ENCODE measurements around the gene NUP160. TPM values are rescaled to one million over a fixed set of nuclear protein-coding genes. Genes with fewer than 3 reads are reported as not detected.

Gene NUP160
- polyA plus RNA-seq, 2 of the 4 experiments (the other 2 are of a cell fraction): 34.9 to 70.4 TPM

DNA sequence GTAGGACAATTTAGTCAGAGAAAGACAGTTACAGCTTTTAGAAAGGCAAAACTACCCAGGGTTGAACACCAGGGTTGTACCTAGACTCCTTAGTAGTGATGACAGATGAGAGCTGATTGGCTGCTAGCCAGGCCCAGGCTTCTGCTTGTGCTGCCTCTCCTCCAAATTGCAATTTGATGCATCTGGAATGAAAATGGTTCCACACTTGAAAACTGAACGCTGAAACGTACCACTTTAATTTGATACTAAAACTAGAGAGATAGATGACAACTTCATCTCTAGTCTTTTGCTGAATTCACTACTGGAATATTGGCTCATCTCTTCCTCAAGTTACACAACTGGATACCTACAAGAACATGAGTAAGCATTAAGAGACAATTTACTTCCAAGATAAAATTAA, 61.8 kb downstream of the NUP160 start:
- no peak overlapping the region for H3K4me3 ChIP-seq
- no peak for FAIRE-seq
- no peak overlapping the region for H3K4me2 ChIP-seq
- H3K9me3 ChIP-seq: no peaks in the 10 kb centered on the region
- ATAC-seq: peak in 1 of 2 experiments; percentile 57; a peak in 5 of 6 replicates
- 93% methylated on average over 2 of the region's 2 CpGs for WGBS (ENCODE audit: missing lambda C conversion rate)
- POLR2A ChIA-PET: interaction anchor here (0.6 kb wide), 1 partner anchor 75 kb away, joined by 3 read pairs; no protein-coding TSS in a partner anchor
- no peaks in the 10 kb centered on the region for H3K4me1 ChIP-seq
- TF ChIP-seq EP300 (IDR thresholded peaks at IDR 0.05) (no peak), CEBPB (IDR thresholded peaks at IDR 0.05) (peak; percentile 42 to 49; a peak in 2 of 4 replicates), ZFP36 (IDR thresholded peaks at IDR 0.05; ENCODE audit: borderline replicate concordance, partially characterized antibody) (no peak)
- CTCF ChIA-PET: interaction anchor here (1.6 kb wide), 1 partner anchor 19 kb away, joined by 3 read pairs; the partner anchor contains the start of gene FNBP4
- H3K27ac ChIP-seq: no peak overlapping the region
- no peak for DNase-seq (ENCODE audit: low read depth in 1 of 2, low spot score in 1 of 2)

DNA sequence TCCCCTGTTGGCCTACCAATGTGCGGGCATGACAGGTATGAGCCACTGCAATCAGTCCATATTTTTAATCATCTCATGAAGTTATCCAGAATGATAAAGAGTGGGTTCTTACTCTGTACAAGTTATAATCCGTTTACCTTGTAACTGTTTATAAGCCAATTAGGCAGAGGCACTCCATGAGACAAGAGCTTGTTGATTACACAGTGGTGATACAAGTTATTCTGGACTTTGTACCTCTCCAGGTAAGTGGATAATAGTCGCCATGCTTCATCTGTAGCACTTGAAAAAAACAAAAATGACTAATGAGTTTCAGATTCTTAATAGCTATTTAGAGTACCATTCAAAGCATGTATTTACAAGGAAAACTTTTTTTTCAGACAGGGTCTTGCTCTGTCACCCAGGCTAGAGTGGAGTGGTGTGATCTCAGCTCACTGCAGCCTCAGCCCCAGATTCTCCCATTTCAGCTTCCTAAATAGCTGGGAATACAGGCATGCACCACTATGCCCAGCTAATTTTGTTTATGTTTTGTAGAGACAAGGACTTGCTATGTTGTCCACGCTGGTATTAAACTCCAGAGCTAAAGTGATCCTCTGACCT, 63.3 kb downstream of the NUP160 start:
- ChIA-PET POLR2A (no interaction called here), CTCF (interaction anchor here (1.6 to 3.5 kb wide), 3 partner anchors 12 to 68 kb away, joined by 3 to 10 read pairs (median 5); partner anchors contain the start of gene FNBP4)
- TF ChIP-seq RAD21 (conservative IDR thresholded peaks at IDR 0.05 in 1 of 2, IDR thresholded peaks at IDR 0.05 in 1 of 2) (no peak), ZC3H11A (IDR thresholded peaks at IDR 0.05) (no peak), ZSCAN20 (CRISPR knock-in tag; IDR thresholded peaks at IDR 0.05) (no peak), ESRRA (IDR thresholded peaks at IDR 0.05; ENCODE audit: borderline replicate concordance, low read length) (no peak), ZNF302 (CRISPR knock-in tag; IDR thresholded peaks at IDR 0.05) (no peak), RCOR1 (IDR thresholded peaks at IDR 0.05; ENCODE audit: low read depth, low read length) (no peak), SREBF2 (IDR thresholded peaks at IDR 0.05) (no peak), EHF (CRISPR knock-in tag; IDR thresholded peaks at IDR 0.05) (no peak), HOXB5 (CRISPR knock-in tag; IDR thresholded peaks at IDR 0.05) (no peak), RNF2 (IDR thresholded peaks at IDR 0.05; ENCODE audit: borderline replicate concordance, low read depth) (no peak), EP300 (IDR thresholded peaks at IDR 0.05) (no peak), MAZ (IDR thresholded peaks at IDR 0.05; ENCODE audit: borderline replicate concordance, low read depth, low read length) (no peak), NR3C1 (IDR thresholded peaks at IDR 0.05) (no peak), TP53 (CRISPR knock-in tag; IDR thresholded peaks at IDR 0.05) (no peak), NPAS2 (CRISPR knock-in tag; IDR thresholded peaks at IDR 0.05; ENCODE audit: borderline replicate concordance) (no peak), NFE2L2 (conservative IDR thresholded peaks at IDR 0.05; ENCODE audit: low read length) (no peak), JUNB (IDR thresholded peaks at IDR 0.05) (no peak)
- TF ChIP-seq, protein P1, sequence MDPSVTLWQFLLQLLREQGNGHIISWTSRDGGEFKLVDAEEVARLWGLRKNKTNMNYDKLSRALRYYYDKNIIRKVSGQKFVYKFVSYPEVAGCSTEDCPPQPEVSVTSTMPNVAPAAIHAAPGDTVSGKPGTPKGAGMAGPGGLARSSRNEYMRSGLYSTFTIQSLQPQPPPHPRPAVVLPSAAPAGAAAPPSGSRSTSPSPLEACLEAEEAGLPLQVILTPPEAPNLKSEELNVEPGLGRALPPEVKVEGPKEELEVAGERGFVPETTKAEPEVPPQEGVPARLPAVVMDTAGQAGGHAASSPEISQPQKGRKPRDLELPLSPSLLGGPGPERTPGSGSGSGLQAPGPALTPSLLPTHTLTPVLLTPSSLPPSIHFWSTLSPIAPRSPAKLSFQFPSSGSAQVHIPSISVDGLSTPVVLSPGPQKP (IDR thresholded peaks at IDR 0.05; ENCODE audit: low read depth, low read length): no peak
- TF ChIP-seq, protein P2, sequence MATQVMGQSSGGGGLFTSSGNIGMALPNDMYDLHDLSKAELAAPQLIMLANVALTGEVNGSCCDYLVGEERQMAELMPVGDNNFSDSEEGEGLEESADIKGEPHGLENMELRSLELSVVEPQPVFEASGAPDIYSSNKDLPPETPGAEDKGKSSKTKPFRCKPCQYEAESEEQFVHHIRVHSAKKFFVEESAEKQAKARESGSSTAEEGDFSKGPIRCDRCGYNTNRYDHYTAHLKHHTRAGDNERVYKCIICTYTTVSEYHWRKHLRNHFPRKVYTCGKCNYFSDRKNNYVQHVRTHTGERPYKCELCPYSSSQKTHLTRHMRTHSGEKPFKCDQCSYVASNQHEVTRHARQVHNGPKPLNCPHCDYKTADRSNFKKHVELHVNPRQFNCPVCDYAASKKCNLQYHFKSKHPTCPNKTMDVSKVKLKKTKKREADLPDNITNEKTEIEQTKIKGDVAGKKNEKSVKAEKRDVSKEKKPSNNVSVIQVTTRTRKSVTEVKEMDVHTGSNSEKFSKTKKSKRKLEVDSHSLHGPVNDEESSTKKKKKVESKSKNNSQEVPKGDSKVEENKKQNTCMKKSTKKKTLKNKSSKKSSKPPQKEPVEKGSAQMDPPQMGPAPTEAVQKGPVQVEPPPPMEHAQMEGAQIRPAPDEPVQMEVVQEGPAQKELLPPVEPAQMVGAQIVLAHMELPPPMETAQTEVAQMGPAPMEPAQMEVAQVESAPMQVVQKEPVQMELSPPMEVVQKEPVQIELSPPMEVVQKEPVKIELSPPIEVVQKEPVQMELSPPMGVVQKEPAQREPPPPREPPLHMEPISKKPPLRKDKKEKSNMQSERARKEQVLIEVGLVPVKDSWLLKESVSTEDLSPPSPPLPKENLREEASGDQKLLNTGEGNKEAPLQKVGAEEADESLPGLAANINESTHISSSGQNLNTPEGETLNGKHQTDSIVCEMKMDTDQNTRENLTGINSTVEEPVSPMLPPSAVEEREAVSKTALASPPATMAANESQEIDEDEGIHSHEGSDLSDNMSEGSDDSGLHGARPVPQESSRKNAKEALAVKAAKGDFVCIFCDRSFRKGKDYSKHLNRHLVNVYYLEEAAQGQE (IDR thresholded peaks at IDR 0.05): no peak
- TF ChIP-seq, protein P3, sequence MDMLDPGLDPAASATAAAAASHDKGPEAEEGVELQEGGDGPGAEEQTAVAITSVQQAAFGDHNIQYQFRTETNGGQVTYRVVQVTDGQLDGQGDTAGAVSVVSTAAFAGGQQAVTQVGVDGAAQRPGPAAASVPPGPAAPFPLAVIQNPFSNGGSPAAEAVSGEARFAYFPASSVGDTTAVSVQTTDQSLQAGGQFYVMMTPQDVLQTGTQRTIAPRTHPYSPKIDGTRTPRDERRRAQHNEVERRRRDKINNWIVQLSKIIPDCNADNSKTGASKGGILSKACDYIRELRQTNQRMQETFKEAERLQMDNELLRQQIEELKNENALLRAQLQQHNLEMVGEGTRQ (IDR thresholded peaks at IDR 0.05): no peak
- FAIRE-seq (no peak), DNase-seq (ENCODE audit: low read depth in 1 of 2, low spot score in 1 of 2) (no peak), ATAC-seq (no peak)
- no peaks in the 10 kb centered on the region for H3K4me1 ChIP-seq
- H3K4me2 ChIP-seq: no peak overlapping the region
- 75% methylated on average over 4 of the region's 4 CpGs for WGBS (ENCODE audit: missing lambda C conversion rate)
- no peak overlapping the region for H3K4me3 ChIP-seq
- H3K27ac ChIP-seq: no peak overlapping the region
- no peaks in the 10 kb centered on the region for H3K9me3 ChIP-seq

Data from A549 (cell line).